Measurements from ENCODE around the gene NEDD4L.

GRCh38 chr18:58375051-58375450 is 331.0 kb downstream of the NEDD4L start:
- no peak for TF ChIP-seq CTCF (IDR thresholded peaks at IDR 0.05)
- no peak for TF ChIP-seq POLR2AphosphoS5 (IDR thresholded peaks at IDR 0.05; ENCODE audit: low read depth, low read length)
- no peak for TF ChIP-seq SMC3 (IDR thresholded peaks at IDR 0.05; ENCODE audit: low read depth, low read length)
- TF ChIP-seq NRF1 (IDR thresholded peaks at IDR 0.05; ENCODE audit: low read depth, low read length): no peak

Data from SK-N-SH (cell line).